ENCODE measurements around the gene CEP126. TPM values are rescaled to one million over a fixed set of nuclear protein-coding genes. Genes with fewer than 3 reads are reported as not detected.

CEP126 gene
- total RNA-seq, 2 donors from 2014 or later, result 2.6 to 4.0 TPM

- Histone ChIP-seq H3K27ac (peak overlapping the region in 1 of 4 donors; percentile 14), H3K4me1 (no peaks in the 10 kb centered on the region), H3K9me3 (no peaks in the 10 kb centered on the region), H3K27me3 (no peaks in the 10 kb centered on the region), H3K4me3 (no peak overlapping the region), H3K36me3 (replicated peaks in 1 of 2; ENCODE audit: insufficient read depth in 1 of 2, low read depth in 2 of 2) (no peaks in the 10 kb centered on the region)
- DNase-seq (peak in 2 of 4 donors; percentile 8 to 27), ATAC-seq (peak; percentile 78)
- intact Hi-C loops (cut with DNase I), result no loop called here
- TF ChIP-seq CTCF (IDR thresholded peaks at IDR 0.05) (peak; percentile 15 to 64 (median 48)), POLR2A (IDR thresholded peaks at IDR 0.05) (no peak)
- 25 to 27% methylated on average over 4 of the region's 4 CpGs for WGBS, 2 donors
Measured at GRCh38 chr11:102007567-102008437, 93.0 kb downstream of the CEP126 start.

DNA sequence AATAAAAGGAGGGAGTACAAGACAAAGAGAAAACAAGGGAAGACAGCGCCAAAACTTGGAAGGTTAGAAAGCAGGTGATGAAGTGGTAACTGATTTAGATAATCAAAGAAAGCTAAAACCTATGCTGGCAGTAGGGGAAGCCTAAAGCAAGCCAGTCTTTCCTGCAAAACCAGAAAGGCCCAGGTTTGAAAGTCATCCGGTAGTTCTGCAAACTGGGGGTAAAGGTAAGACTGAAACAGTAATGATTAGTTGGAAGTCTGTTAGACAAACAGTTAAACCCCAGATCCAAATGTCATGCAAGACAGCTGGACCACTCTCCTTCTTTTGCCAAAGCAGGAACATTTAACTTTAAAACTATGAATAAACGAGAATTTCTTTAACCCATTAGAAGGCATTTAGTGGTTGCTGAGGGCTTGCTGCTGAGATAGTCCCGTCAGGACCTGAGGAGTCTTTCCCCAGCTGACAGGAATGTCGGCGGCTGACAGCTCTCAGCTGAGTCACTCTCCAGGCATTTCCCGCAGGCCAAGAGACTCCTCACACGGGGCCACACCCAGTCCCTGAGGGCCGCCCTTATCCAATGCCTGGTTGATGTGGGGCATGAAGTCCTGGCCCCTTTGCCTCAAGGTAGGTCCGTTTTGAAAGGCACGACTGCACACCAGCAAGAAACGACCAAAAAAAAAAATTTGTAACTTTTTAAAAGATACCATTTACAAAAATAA, 96.1 kb downstream of the CEP126 start:
- H3K27me3 ChIP-seq, result no peaks in the 10 kb centered on the region
- H3K27ac ChIP-seq, result no peak overlapping the region
- H3K9me3 ChIP-seq, result no peaks in the 10 kb centered on the region
- 23 to 35% methylated on average over 12 of the region's 12 CpGs for WGBS, 2 donors
- H3K4me1 ChIP-seq, result no peaks in the 10 kb centered on the region
- ATAC-seq (no peak), DNase-seq (peak in 2 of 4 donors; percentile 7 to 10)
- no peaks in the 10 kb centered on the region for H3K36me3 ChIP-seq (replicated peaks in 1 of 2; ENCODE audit: insufficient read depth in 1 of 2, low read depth in 2 of 2)
- no peak for TF ChIP-seq POLR2A (IDR thresholded peaks at IDR 0.05)
- no peak for TF ChIP-seq CTCF (IDR thresholded peaks at IDR 0.05)
- no peak overlapping the region for H3K4me3 ChIP-seq
- intact Hi-C loops (cut with DNase I), result loop anchor here (10.0 kb wide), 1 partner anchor 146 kb away; no protein-coding TSS in a partner anchor

DNA sequence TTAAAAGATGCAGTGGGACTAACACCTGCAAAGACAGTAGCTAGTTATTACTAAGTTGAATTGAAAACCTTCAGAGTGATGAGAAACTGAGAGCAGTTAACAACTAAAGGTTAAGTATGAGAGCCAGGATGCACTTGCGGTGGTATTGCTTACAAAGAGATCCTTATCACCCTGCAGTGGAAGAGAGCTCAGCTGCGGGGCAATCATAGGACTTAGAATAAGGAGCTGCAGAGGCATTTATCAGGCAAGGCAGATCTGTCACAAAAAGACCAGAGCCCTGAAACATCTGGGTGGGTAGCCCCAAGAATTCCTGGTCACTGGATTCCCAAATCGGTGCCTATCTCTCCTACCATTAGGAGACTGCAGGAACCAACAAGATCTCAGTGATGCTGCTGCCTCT, 98.1 kb downstream of the CEP126 start:
- 38 to 52% methylated on average over 3 of the region's 3 CpGs for WGBS, 2 donors
- intact Hi-C loops (cut with DNase I), result loop anchor here (10.0 kb wide), 1 partner anchor 148 kb away; no protein-coding TSS in a partner anchor
- Histone ChIP-seq H3K36me3 (replicated peaks in 1 of 2; ENCODE audit: insufficient read depth in 1 of 2, low read depth in 2 of 2) (no peaks in the 10 kb centered on the region), H3K27ac (no peak overlapping the region), H3K4me3 (no peak overlapping the region), H3K4me1 (no peaks in the 10 kb centered on the region), H3K9me3 (no peaks in the 10 kb centered on the region), H3K27me3 (no peaks in the 10 kb centered on the region)
- DNase-seq, result no peak
- TF ChIP-seq CTCF (IDR thresholded peaks at IDR 0.05) (no peak), POLR2A (IDR thresholded peaks at IDR 0.05) (no peak)
- ATAC-seq, result no peak

DNA sequence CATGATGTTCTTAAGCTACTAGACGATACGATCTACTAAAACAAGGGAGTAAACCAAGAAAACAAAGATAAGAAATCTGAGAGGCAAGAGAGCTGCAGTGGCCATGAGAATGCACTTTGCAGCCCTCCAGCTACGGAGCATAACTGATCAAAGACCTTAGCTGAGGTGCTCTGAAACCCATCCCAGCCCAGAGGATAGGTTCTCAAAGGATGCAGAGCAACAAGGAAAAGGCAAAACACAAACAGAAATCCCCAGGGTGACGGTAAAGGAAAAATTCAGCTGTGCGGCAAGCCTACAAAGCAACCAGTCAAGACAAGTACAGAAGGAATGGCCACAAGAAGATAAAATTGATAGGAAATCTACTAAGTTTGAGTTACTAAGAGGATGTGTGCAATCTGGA, 99.9 kb downstream of the CEP126 start:
- H3K4me1 ChIP-seq, result no peaks in the 10 kb centered on the region
- WGBS, 2 donors, result 78 to 91% methylated on average over 5 of the region's 5 CpGs
- intact Hi-C loops (cut with DNase I), result loop anchor here (10.0 kb wide), 1 partner anchor 150 kb away; no protein-coding TSS in a partner anchor
- no peaks in the 10 kb centered on the region for H3K9me3 ChIP-seq
- no peak for DNase-seq
- ATAC-seq, result no peak
- H3K27ac ChIP-seq, result no peak overlapping the region
- no peak overlapping the region for H3K4me3 ChIP-seq
- H3K27me3 ChIP-seq, result no peaks in the 10 kb centered on the region
- no peaks in the 10 kb centered on the region for H3K36me3 ChIP-seq (replicated peaks in 1 of 2; ENCODE audit: insufficient read depth in 1 of 2, low read depth in 2 of 2)
- TF ChIP-seq POLR2A (IDR thresholded peaks at IDR 0.05), result no peak
- TF ChIP-seq CTCF (IDR thresholded peaks at IDR 0.05), result no peak
